HAP-1 (cell line): ENCODE data around the gene ZNF48.

Source experiments
- DNase-seq, 2 experiments: peaks; one replicate each; pipeline ENCODE4 v3.0.0-alpha.2; 2016 to 2020; ENCODE audit warnings: low spot score in 2 of 2
- H3K27me3 ChIP-seq: fragments of 250-450 bp; sonication (Bioruptor Pico); 2 replicates; pipeline ENCODE4 v1.5.1; 2020; ENCODE audit warnings: low read depth, mild to moderate bottlenecking, moderate library complexity
- H3K36me3 ChIP-seq: fragments of 250-450 bp; sonication (Bioruptor Pico); replicated peaks from 2 replicates; pipeline ENCODE4 v1.5.1; 2020; ENCODE audit warnings: mild to moderate bottlenecking
- H3K4me1 ChIP-seq: fragments of 250-450 bp; sonication (Bioruptor Pico); 2 replicates; pipeline ENCODE4 v1.5.1; 2020; ENCODE audit warnings: mild to moderate bottlenecking
- H3K4me3 ChIP-seq: fragments of 250-450 bp; sonication (Bioruptor Pico); 2 replicates; pipeline ENCODE4 v1.5.1; 2020; ENCODE audit warnings: mild to moderate bottlenecking, moderate library complexity
- H3K9me3 ChIP-seq: fragments of 250-450 bp; sonication (Bioruptor Pico); 2 replicates; pipeline ENCODE4 v1.5.1; 2020; ENCODE audit warnings: mild to moderate bottlenecking, moderate library complexity
- in situ Hi-C: fragments of 300-500 bp; cut with MboI; formaldehyde crosslinking; loops from 3 replicates; pipeline ENCODE4 v1.14.3; 2020; ENCODE audit warnings: low sequenced_read_pairs, inconsistent platforms, mixed read lengths

ZNF48 gene

DNA sequence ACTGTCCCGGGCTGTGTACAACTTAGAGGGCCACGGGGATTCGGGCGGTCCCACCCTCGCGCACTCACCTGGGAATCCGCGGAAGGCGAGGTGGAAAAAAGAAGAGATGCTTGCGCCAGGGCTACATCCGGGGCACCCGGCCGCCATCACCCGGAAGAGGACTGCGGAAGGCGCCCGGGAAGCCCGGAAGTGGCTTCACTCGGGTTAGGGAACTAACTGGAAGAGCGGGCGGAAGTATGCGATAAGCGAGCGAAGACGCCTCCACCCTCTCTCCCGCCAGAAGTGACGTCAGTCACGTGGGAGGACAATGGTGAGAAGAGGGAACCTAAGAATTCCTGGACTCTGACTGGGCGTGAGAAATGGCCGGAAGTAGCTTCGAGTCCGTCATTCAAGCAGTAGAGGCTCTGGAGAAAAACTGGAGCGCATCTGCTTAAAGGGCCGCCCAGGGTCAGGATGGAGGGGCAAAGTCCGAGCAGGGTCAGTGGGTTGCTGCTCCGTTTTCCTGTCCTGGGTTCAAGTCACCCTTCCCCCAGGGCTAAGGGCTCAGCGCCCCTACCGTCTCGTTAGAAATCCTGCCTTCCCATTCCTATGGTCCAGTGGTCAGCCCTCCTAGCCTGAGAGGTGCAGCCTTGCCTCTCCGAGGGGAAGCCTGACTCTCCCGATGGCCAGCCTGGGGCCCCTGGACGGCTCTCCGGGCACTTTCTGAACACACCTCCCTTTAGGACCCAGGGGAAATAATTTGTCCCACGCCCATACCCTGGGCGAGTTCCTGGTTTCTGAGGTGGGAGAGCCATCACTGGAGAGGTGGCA is 39.9 kb upstream of the ZNF48 start, which contains the start of gene CD2BP2:
Gene CD2BP2, minus strand, starts transcription at position 165 of the 810 bp plus-strand sequence. CDS start 627 bp downstream, outside the sequence.
- Histone ChIP-seq H3K36me3 (peaks cover 49% of the 10 kb centered on the region), H3K27me3 (no peaks in the 10 kb centered on the region), H3K4me1 (peaks cover 12% of the 10 kb centered on the region), H3K9me3 (no peaks in the 10 kb centered on the region), H3K4me3 (peak within 1 kb of the TSS; percentile 97)
- DNase-seq = peak; percentile 98 to 99
- in situ Hi-C loops = no loop called here

DNA sequence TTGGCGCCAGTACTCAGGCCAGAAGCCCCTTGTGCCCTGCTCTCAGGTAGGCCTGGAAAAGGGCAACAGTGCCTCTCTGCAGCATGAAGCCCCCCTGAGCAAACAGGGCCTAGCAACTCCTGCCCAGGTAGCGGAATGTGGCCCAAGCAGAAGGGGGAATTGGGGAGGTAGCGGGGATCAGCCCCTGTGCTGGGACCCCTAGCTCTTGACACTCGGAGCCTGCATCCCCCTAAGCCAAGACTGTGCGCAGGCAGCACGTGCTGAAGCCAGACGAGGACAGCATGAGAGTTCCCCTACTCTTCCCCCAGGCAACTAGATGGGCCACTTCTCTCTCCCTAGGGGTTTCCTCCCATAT is 39.3 kb upstream of the ZNF48 start:
- in situ Hi-C loops = no loop called here
- peaks cover 12% of the 10 kb centered on the region for H3K4me1 ChIP-seq
- no peak for DNase-seq
- H3K4me3 ChIP-seq = peak overlapping the region; percentile 97
- H3K9me3 ChIP-seq = no peaks in the 10 kb centered on the region
- H3K36me3 ChIP-seq = peaks cover 43% of the 10 kb centered on the region
- no peaks in the 10 kb centered on the region for H3K27me3 ChIP-seq

- peaks cover 37% of the 10 kb centered on the region for H3K36me3 ChIP-seq
- in situ Hi-C loops = no loop called here
- no peak for DNase-seq
Measured at GRCh38 chr16:30356401-30357084, 38.7 kb upstream of the ZNF48 start.

GRCh38 chr16:30357085-30357714 is 38.0 kb upstream of the ZNF48 start:
- Histone ChIP-seq H3K4me1 (peaks cover 12% of the 10 kb centered on the region), H3K36me3 (peaks cover 31% of the 10 kb centered on the region), H3K27me3 (no peaks in the 10 kb centered on the region), H3K9me3 (no peaks in the 10 kb centered on the region), H3K4me3 (no peak overlapping the region)
- in situ Hi-C loops = no loop called here
- DNase-seq = no peak

More at GRCh38 chr16:30356401-30357084, 38.7 kb upstream of the ZNF48 start:
- no peaks in the 10 kb centered on the region for H3K27me3 ChIP-seq
- no peaks in the 10 kb centered on the region for H3K9me3 ChIP-seq
- H3K4me3 ChIP-seq = peak overlapping the region; percentile 97
- peaks cover 12% of the 10 kb centered on the region for H3K4me1 ChIP-seq

DNA sequence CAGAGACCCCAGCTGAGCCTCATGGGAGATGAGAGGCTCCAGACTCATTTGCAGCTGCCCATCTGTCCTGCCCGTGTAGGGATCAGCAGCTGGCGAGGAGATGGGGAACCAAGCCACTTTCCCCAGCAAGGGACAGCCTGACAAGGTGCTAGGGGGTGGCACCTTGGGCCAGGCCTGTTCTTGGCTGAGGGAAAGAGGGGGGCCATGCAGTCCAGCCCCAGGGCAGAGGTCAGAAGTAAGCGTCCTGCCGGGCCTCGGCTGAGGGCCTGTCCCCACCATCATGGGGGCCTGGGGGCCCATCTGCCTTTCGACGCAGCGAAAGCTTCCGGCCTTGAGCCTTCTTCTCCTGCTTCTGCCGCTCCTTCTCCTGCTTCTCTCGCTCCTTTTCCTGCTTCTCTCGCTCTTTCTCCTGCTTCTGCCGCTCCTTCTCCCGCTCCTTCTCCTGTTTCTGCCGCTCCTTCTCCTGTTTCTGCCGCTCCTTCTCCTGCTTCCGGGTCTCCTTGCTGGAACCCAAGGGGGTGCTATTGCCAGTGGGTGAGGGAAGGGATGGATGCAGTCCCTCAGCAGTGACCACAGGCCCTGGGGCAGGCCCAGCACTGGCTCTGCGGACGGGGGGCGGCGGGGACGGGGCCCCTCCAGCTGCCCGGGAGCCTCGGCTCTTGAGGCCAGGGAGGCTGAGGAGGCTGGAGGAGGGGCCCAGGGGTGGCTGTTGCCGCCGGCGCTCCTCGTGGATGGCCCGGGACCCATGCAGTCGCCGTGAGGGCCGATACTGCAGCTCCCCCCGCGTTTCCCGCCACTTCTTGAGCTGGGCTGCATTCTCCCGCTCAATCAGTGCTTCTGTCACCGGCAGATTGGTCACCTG is 37.3 kb upstream of the ZNF48 start:
- in situ Hi-C loops = no loop called here

GRCh38 chr16:30358577-30358936 is 36.7 kb upstream of the ZNF48 start:
- Histone ChIP-seq H3K36me3 (peaks cover 27% of the 10 kb centered on the region), H3K4me1 (peaks cover 12% of the 10 kb centered on the region), H3K9me3 (no peaks in the 10 kb centered on the region), H3K4me3 (no peak overlapping the region), H3K27me3 (no peaks in the 10 kb centered on the region)
- DNase-seq = no peak
- in situ Hi-C loops = no loop called here

More for the DNA sequence above, 37.3 kb upstream of the ZNF48 start:
- Histone ChIP-seq H3K36me3 (peaks cover 30% of the 10 kb centered on the region), H3K4me1 (peaks cover 12% of the 10 kb centered on the region), H3K27me3 (no peaks in the 10 kb centered on the region), H3K4me3 (no peak overlapping the region), H3K9me3 (no peaks in the 10 kb centered on the region)
- no peak for DNase-seq

DNA sequence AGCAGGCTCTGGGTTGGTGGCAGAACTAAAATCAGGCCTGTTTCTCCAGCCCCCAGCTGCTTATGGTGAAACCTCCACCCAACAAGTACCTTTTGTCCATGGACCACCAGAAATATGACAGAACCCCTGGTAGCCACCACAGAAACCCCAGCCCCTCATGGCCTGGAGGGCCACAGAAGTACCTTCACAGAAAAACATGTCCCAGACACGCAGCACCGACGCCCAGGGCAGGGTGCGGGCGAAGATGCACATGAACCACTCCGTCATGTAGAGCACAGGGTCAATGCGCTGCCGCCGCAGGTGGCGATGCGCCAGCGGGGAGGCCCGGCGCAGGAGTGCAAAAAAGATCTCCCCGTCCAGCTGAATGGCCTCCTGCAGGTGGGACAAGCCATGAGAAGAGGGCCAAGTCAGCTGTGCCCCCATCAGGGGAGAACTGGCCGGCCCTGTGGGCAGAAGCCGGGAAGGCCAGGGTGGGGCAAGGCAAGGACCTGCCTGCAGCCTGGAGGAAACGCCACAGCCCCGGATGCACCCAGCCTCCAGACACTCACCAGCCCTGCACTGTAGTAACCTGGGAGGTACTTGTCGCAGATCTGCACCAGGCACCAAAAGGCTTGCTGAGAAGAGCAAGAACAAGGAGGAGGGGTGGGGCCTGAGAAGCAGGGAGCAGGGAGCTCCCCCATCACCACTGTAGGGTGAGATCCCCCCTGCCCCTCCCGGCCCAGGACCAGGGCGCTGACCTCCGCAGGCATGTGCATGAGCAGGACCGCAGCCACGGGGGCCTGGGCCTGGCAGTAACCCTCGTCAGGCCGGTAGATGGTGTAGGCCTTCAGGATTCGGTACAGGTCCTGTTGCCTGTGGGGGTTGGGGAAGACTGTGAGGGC is 36.0 kb upstream of the ZNF48 start:
- no peak for DNase-seq
- no peaks in the 10 kb centered on the region for H3K27me3 ChIP-seq
- peaks cover 24% of the 10 kb centered on the region for H3K36me3 ChIP-seq
- no peaks in the 10 kb centered on the region for H3K9me3 ChIP-seq
- H3K4me3 ChIP-seq = no peak overlapping the region
- peaks cover 8% of the 10 kb centered on the region for H3K4me1 ChIP-seq
- in situ Hi-C loops = no loop called here

- DNase-seq = no peak
- H3K4me3 ChIP-seq = no peak overlapping the region
- H3K4me1 ChIP-seq = peaks cover 7% of the 10 kb centered on the region
- H3K27me3 ChIP-seq = no peaks in the 10 kb centered on the region
- H3K9me3 ChIP-seq = no peaks in the 10 kb centered on the region
- peaks cover 30% of the 10 kb centered on the region for H3K36me3 ChIP-seq
- in situ Hi-C loops = no loop called here
Measured at GRCh38 chr16:30359871-30360170, 35.4 kb upstream of the ZNF48 start.

- H3K9me3 ChIP-seq = no peaks in the 10 kb centered on the region
- peaks cover 41% of the 10 kb centered on the region for H3K36me3 ChIP-seq
- no peak for DNase-seq
- H3K27me3 ChIP-seq = no peaks in the 10 kb centered on the region
- no peak overlapping the region for H3K4me3 ChIP-seq
- H3K4me1 ChIP-seq = peaks cover 3% of the 10 kb centered on the region
- in situ Hi-C loops = no loop called here
Measured at GRCh38 chr16:30361180-30361579, 34.0 kb upstream of the ZNF48 start.

GRCh38 chr16:30365200-30365599 is 30.0 kb upstream of the ZNF48 start:
- H3K36me3 ChIP-seq = peaks cover 29% of the 10 kb centered on the region
- in situ Hi-C loops = no loop called here
- H3K4me3 ChIP-seq = no peak overlapping the region
- H3K4me1 ChIP-seq = peaks cover 5% of the 10 kb centered on the region
- no peaks in the 10 kb centered on the region for H3K9me3 ChIP-seq
- H3K27me3 ChIP-seq = no peaks in the 10 kb centered on the region
- no peak for DNase-seq

GRCh38 chr16:30366511-30366910 is 28.7 kb upstream of the ZNF48 start:
- DNase-seq = no peak
- Histone ChIP-seq H3K27me3 (no peaks in the 10 kb centered on the region), H3K4me1 (peaks cover 9% of the 10 kb centered on the region), H3K4me3 (no peak overlapping the region), H3K9me3 (no peaks in the 10 kb centered on the region), H3K36me3 (peaks cover 29% of the 10 kb centered on the region)
- in situ Hi-C loops = no loop called here

GRCh38 chr16:30367349-30368009 is 27.7 kb upstream of the ZNF48 start:
- Histone ChIP-seq H3K9me3 (no peaks in the 10 kb centered on the region), H3K27me3 (no peaks in the 10 kb centered on the region), H3K36me3 (peaks cover 26% of the 10 kb centered on the region), H3K4me1 (peaks cover 10% of the 10 kb centered on the region), H3K4me3 (peak overlapping the region; percentile 68)
- DNase-seq = no peak
- in situ Hi-C loops = no loop called here
